SU-DHL-6 (cell line): ENCODE data around the gene PSME2.

Experiments
- H2AFZ ChIP-seq: fragments of 200-600 bp; sonication (generic); 2 replicates; pipeline ENCODE4 v1.6.1; 2014; ENCODE audit warnings: low read depth, mild to moderate bottlenecking, moderate library complexity, mixed read lengths, antibody characterized with exemption, low read length; ENCODE audit not compliant: severe bottlenecking
- H3F3A ChIP-seq: fragments of 200-600 bp; shearing (Covaris generic); 2 replicates; pipeline ENCODE4 v1.6.0; 2016; ENCODE audit warnings: antibody characterized with exemption, mild to moderate bottlenecking; ENCODE audit not compliant: insufficient read depth
- H3K27ac ChIP-seq: fragments of 200-600 bp; sonication (generic); 2 replicates; pipeline ENCODE4 v1.5.1; 2016; ENCODE audit warnings: low read depth, mild to moderate bottlenecking, low read length, moderate library complexity, mixed read lengths
- H3K27me3 ChIP-seq: fragments of 200-600 bp; sonication (generic), shearing (Covaris generic); 2 replicates; pipeline ENCODE4 v1.6.0; 2014; ENCODE audit warnings: mild to moderate bottlenecking, low read length
- H3K36me3 ChIP-seq: fragments of 200-600 bp; sonication (generic); 2 replicates; pipeline ENCODE4 v1.6.1; 2014; ENCODE audit warnings: mild to moderate bottlenecking, low read length, mixed read lengths
- H3K4me2 ChIP-seq: fragments of 300-600, 200-600 bp; shearing (Covaris generic), sonication (generic); 2 replicates; pipeline ENCODE4 v1.6.0; 2014; ENCODE audit warnings: low read length, low read depth, mild to moderate bottlenecking; ENCODE audit not compliant: poor library complexity, severe bottlenecking
- H3K4me3 ChIP-seq: fragments of 200-600 bp; sonication (generic); 2 replicates; pipeline ENCODE4 v1.5.1; 2014; ENCODE audit warnings: antibody characterized with exemption, low read length, mild to moderate bottlenecking, mixed read lengths; ENCODE audit not compliant: insufficient read depth, poor library complexity, severe bottlenecking
- H3K79me2 ChIP-seq: fragments of 200-600 bp; sonication (generic); 2 replicates; pipeline ENCODE4 v1.6.1; 2014; ENCODE audit warnings: mild to moderate bottlenecking, low read length, moderate library complexity; ENCODE audit not compliant: insufficient read depth
- H3K9ac ChIP-seq: fragments of 200-600 bp; sonication (generic); 2 replicates; pipeline ENCODE4 v1.7.0; 2014; ENCODE audit warnings: mild to moderate bottlenecking, low read length
- H3K9me2 ChIP-seq: fragments of 200-600 bp; sonication (generic); replicated peaks from 2 replicates; pipeline ENCODE4 v1.6.1; 2014; ENCODE audit warnings: low read length; ENCODE audit not compliant: insufficient read depth
- H3K9me3 ChIP-seq: fragments of 200-600 bp; sonication (generic); 2 replicates; pipeline ENCODE4 v1.6.1; 2014; ENCODE audit warnings: low read length, mixed read lengths; ENCODE audit not compliant: insufficient read depth
- H4K20me1 ChIP-seq: fragments of 200-600 bp; sonication (generic); 2 replicates; pipeline ENCODE4 v1.6.1; 2014; ENCODE audit warnings: low read depth, mild to moderate bottlenecking, antibody characterized with exemption, low read length, moderate library complexity, mixed read lengths
- CTCF ChIP-seq: fragments of 200-600 bp; sonication (generic); IDR thresholded peaks from one replicate; pipeline ENCODE4 v1.5.1; 2017; ENCODE audit warnings: antibody characterized with exemption, mild to moderate bottlenecking, low read length, moderate library complexity; ENCODE audit not compliant: insufficient read depth, poor library complexity, severe bottlenecking
- EZH2phosphoT487 ChIP-seq: fragments of 200-600 bp; sonication (generic), shearing (Covaris generic); conservative IDR thresholded peaks from 2 replicates; pipeline ENCODE4 v1.6.1; 2018; ENCODE audit warnings: mild to moderate bottlenecking, antibody characterized with exemption, low read length, moderate library complexity, mixed read lengths

The PSME2 gene

DNA sequence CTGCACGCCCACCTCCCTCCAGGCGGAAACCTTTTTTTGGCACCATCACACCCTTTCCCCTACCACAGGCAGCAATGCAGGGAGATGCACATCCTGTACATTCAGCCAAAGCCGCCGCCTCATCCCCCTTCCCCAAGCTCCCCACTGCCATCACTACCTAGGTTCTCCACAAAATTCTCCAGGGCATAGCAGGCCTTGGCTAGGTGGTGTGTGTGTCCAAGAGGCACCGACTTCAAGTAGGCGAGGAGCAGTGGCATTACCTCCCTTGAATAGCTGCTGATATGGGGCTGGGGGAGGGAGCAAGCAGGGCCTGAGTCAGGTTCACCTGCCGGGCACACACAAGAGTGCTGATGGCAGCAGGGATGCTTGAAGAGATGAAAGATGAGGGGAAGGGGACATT lies 38.6 kb upstream of the PSME2 start:
- Histone ChIP-seq H3K27ac (no peak overlapping the region), H3K79me2 (no peaks in the 10 kb centered on the region), H4K20me1 (no peaks in the 10 kb centered on the region), H3K9ac (no peak overlapping the region), H3K9me2 (no peaks in the 10 kb centered on the region), H3K27me3 (no peaks in the 10 kb centered on the region), H3K36me3 (no peaks in the 10 kb centered on the region), H3K4me3 (no peak overlapping the region), H2AFZ (no peak overlapping the region), H3F3A (peaks cover 13% of the 10 kb centered on the region), H3K4me2 (no peak overlapping the region), H3K9me3 (no peaks in the 10 kb centered on the region)
- no peak for TF ChIP-seq EZH2phosphoT487
- TF ChIP-seq CTCF = no peak

DNA sequence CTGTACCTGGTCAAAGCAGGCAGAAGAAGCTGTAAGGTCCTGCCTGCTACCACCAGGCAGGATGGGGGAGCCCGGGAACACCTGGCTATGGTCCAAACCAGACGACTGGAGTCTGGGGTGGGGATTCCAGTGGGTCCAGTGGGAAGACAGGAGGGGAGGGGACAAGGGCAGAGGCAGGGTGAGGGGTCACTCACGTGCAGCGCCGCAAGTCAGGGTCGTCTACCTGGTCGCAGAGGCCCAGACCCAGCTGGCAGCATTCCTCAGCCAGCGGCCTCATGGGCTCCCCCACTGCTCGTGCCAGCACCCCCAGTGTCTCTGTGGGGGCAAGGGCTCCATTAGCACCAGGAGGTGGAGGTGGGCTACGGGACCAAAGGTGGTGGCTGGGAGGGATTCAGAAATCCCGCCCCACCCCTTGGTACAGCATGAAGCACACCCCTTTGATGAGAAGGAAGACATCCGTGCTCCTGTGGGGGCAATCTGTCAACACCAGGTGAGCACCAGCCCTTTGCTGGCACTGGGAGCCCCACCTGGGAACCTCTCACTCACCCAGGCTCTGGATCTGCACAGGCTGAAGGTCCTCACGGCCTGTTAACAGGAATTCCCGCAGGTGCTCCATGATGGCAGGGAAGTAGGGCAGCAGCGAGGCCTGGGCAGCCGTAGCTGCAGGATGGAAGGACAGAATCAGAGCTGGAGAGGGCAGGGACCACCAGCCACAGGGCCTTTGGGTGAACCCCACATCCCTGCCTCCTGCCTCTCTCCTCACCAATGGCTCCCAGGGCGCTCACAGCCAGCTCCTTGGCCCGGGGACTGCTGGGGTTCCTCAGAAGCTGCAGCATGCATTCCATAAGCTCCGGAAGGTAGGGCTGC lies 37.9 kb upstream of the PSME2 start:
- peaks cover 6% of the 10 kb centered on the region for H3F3A ChIP-seq
- H4K20me1 ChIP-seq = no peaks in the 10 kb centered on the region
- no peaks in the 10 kb centered on the region for H3K27me3 ChIP-seq
- H3K79me2 ChIP-seq = no peaks in the 10 kb centered on the region
- TF ChIP-seq CTCF (no peak), EZH2phosphoT487 (no peak)
- H3K36me3 ChIP-seq = no peaks in the 10 kb centered on the region
- H3K9me2 ChIP-seq = no peaks in the 10 kb centered on the region
- H3K4me2 ChIP-seq = no peak overlapping the region
- H3K9me3 ChIP-seq = no peaks in the 10 kb centered on the region
- no peak overlapping the region for H2AFZ ChIP-seq
- H3K27ac ChIP-seq = no peak overlapping the region
- H3K9ac ChIP-seq = no peak overlapping the region
- no peak overlapping the region for H3K4me3 ChIP-seq

DNA sequence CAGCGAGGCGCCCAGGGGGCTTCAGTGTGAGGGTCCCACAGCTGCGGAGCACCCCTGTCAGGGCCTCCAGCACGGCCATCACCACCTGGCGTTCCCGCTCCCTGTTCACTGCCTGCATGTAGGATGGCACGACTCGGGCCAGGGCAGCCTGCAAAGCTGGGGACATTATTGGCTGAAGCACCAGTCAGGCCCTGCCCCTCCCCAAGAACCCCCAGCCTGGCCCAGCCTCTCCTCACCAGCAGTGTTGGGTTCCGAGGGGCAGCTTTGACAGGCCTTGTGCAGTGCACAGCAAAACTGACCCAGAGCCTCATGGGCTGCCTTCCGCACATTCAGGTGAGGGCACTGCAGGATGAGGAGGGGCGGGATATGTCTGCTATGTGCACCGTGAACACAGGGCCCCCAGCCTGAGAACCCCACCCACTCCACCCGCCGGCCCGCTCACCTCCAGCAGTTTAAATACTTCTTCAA lies 36.6 kb upstream of the PSME2 start:
- Histone ChIP-seq H3K9ac (no peak overlapping the region), H3K79me2 (no peaks in the 10 kb centered on the region), H4K20me1 (no peaks in the 10 kb centered on the region), H2AFZ (no peak overlapping the region), H3K4me3 (no peak overlapping the region), H3K9me2 (no peaks in the 10 kb centered on the region), H3K27me3 (no peaks in the 10 kb centered on the region), H3K27ac (no peak overlapping the region), H3K4me2 (no peak overlapping the region), H3F3A (no peaks in the 10 kb centered on the region), H3K9me3 (no peaks in the 10 kb centered on the region), H3K36me3 (no peaks in the 10 kb centered on the region)
- no peak for TF ChIP-seq EZH2phosphoT487
